Fibroblast of pulmonary artery (primary cell): ENCODE measurements around the gene TBXA2R.

Experiments
- DNase-seq: peaks from one replicate; pipeline ENCODE4 v3.0.0-alpha.2; 2010; ENCODE audit warnings: low read depth
- H3K4me3 ChIP-seq: replicated peaks from 2 replicates; pipeline ENCODE4 v1.5.1; 2011; ENCODE audit warnings: low read depth, mild to moderate bottlenecking, control low read depth, low read length, moderate library complexity
- CTCF ChIP-seq: IDR thresholded peaks from 2 replicates; pipeline ENCODE4 v1.5.1; 2011; ENCODE audit warnings: mild to moderate bottlenecking, control low read depth, low read length, inconsistent platforms; ENCODE audit errors: missing control alignments

Gene TBXA2R

GRCh38 chr19:3606690-3607289 is at the start of gene TBXA2R:
TBXA2R (minus strand) TSS chr19:3606875; CDS start chr19:3600634, 6,241 bp downstream.
- TF ChIP-seq CTCF = no peak
- peak; percentile 57 for DNase-seq
- peak within 1 kb of the TSS; percentile 58 for H3K4me3 ChIP-seq

- no peak overlapping the region for H3K4me3 ChIP-seq
- TF ChIP-seq CTCF = no peak
- no peak for DNase-seq
Observed at GRCh38 chr19:3656073-3656746, 49.5 kb upstream of the TBXA2R start.

GRCh38 chr19:3655402-3656072 is 48.9 kb upstream of the TBXA2R start:
- TF ChIP-seq CTCF = no peak
- no peak overlapping the region for H3K4me3 ChIP-seq
- peak; percentile 85 for DNase-seq

GRCh38 chr19:3653865-3654513 is 47.3 kb upstream of the TBXA2R start:
- DNase-seq = no peak

GRCh38 chr19:3653081-3653795 is 46.6 kb upstream of the TBXA2R start:
- H3K4me3 ChIP-seq = no peak overlapping the region
- DNase-seq = no peak
- TF ChIP-seq CTCF = no peak

More at GRCh38 chr19:3653865-3654513, 47.3 kb upstream of the TBXA2R start:
- TF ChIP-seq CTCF = peak; percentile 9
- no peak overlapping the region for H3K4me3 ChIP-seq

DNA sequence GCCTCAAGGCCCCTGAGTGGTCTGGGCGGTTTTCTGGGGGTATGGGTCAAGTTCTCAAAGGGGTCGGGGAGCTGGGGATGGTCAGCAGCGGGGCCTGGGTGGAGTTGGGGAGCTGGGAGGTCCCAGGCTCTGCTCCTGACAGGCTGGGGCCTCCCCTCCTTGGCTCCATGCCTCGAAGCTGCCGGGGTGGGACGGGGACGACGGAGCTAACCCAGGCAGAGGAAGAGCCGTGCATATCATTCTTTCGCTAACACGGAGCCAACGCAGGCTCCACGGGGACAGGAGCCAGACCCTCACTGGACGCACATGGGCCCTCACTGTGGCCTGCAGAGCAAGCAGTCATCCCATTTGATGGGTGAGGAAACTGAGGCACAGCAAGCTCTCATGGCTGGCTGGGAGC is 45.7 kb upstream of the TBXA2R start:
- no peak overlapping the region for H3K4me3 ChIP-seq
- TF ChIP-seq CTCF = no peak
- no peak for DNase-seq
